Keratinocyte (primary cell): Measurements from ENCODE around the gene PRADC1. TPM values are rescaled to one million over a fixed set of nuclear protein-coding genes. Genes with fewer than 3 reads are reported as not detected.

Experiments
- DNase-seq: peaks from one replicate; pipeline ENCODE4 v3.0.0-alpha.2; 2011; ENCODE audit warnings: low read depth, missing footprints, low spot score
- FAIRE-seq: peaks from 2 replicates; lab custom pipeline; 2011; peaks lifted over from hg19 to GRCh38; lab: Jason Lieb, UNC
- H2AFZ ChIP-seq: 2 replicates; pipeline ENCODE4 v1.6.0; 2012; ENCODE audit warnings: low read length, control low read depth, inconsistent platforms; ENCODE audit not compliant: control insufficient read depth
- H3K27ac ChIP-seq: 2 replicates; pipeline ENCODE4 v1.5.1; 2011; ENCODE audit warnings: low read length; ENCODE audit not compliant: control insufficient read depth, insufficient read depth
- H3K27me3 ChIP-seq: 3 replicates; pipeline ENCODE4 v1.6.0; 2011; ENCODE audit warnings: low read length; ENCODE audit not compliant: control insufficient read depth, insufficient read depth; ENCODE audit errors: extremely low read depth
- H3K36me3 ChIP-seq, 2 experiments: 2 replicates in 1 of 2; 3 replicates in 1 of 2; pipeline ENCODE4 v1.5.1; 2011; ENCODE audit warnings: low read length in 2 of 2, mild to moderate bottlenecking in 1 of 2; ENCODE audit not compliant: control insufficient read depth in 2 of 2, insufficient read depth in 2 of 2; ENCODE audit errors: extremely low read depth in 1 of 2
- H3K4me1 ChIP-seq: 3 replicates; pipeline ENCODE4 v1.5.1; 2011; ENCODE audit warnings: low read length; ENCODE audit not compliant: control insufficient read depth, insufficient read depth; ENCODE audit errors: extremely low read depth
- H3K4me2 ChIP-seq: 3 replicates; pipeline ENCODE4 v1.6.0; 2011; ENCODE audit warnings: low read depth, low read length; ENCODE audit not compliant: control insufficient read depth, insufficient read depth; ENCODE audit errors: extremely low read depth
- H3K4me3 ChIP-seq, 3 experiments: fragments of 200-600 bp in 1 of 3; sonication (generic) in 1 of 3; 2 replicates in 2 of 3; 3 replicates in 1 of 3; pipeline ENCODE4 v1.5.1; 2011 to 2016; ENCODE audit warnings: low read length in 3 of 3, mild to moderate bottlenecking in 3 of 3, control low read depth in 2 of 3, inconsistent platforms in 1 of 3, low read depth in 1 of 3, mixed read lengths in 1 of 3, mixed run types in 1 of 3, moderate library complexity in 1 of 3; ENCODE audit not compliant: control insufficient read depth in 2 of 3, insufficient read depth in 2 of 3; ENCODE audit errors: extremely low read depth in 1 of 3
- H3K79me2 ChIP-seq: 2 replicates; pipeline ENCODE4 v1.6.0; 2012; ENCODE audit warnings: low read length; ENCODE audit not compliant: control insufficient read depth, insufficient read depth
- H3K9ac ChIP-seq: 3 replicates; pipeline ENCODE4 v1.6.0; 2011; ENCODE audit warnings: low read length; ENCODE audit not compliant: control insufficient read depth, insufficient read depth; ENCODE audit errors: extremely low read depth
- H3K9me1 ChIP-seq: 3 replicates; pipeline ENCODE4 v1.6.0; 2011; ENCODE audit warnings: low read length; ENCODE audit not compliant: control insufficient read depth, insufficient read depth; ENCODE audit errors: extremely low read depth
- H3K9me3 ChIP-seq: 2 replicates; pipeline ENCODE4 v1.5.1; 2012; ENCODE audit warnings: low read depth, low read length; ENCODE audit not compliant: control insufficient read depth
- H4K20me1 ChIP-seq: 3 replicates; pipeline ENCODE4 v1.6.0; 2011; ENCODE audit warnings: low read length; ENCODE audit not compliant: control insufficient read depth, insufficient read depth; ENCODE audit errors: extremely low read depth
- EZH2 ChIP-seq: IDR thresholded peaks from one replicate; pipeline ENCODE4 v1.6.1; 2012; ENCODE audit warnings: inconsistent platforms, mild to moderate bottlenecking, low read length, moderate library complexity
- dilution Hi-C: fragments of 300-500 bp; cut with MboI; formaldehyde crosslinking; loops from one replicate; pipeline ENCODE4 v1.7.0; 2020; ENCODE audit warnings: low sequenced_read_pairs; ENCODE audit not compliant: extremely low pct_ligation_motif_present
- polyA plus RNA-seq, 5 experiments: library from polyadenylated mRNA; depleted of rRNA in 3 of 5; stranded (reverse) in 3 of 5; stranded (forward) in 1 of 5; unstranded in 1 of 5; fragments of >200 nt; gene quantifications; 1 replicate in 1 of 5; 2 replicates in 3 of 5; 3 replicates in 1 of 5; pipeline versions ENCODE4 v1.2.1 to v1.2.3, GENCODE V29; 2011 to 2012; ENCODE audit warnings: missing spikeins in 2 of 5, low read depth in 1 of 5, low replicate concordance in 1 of 5
- TF ChIP-seq, protein P1 (sequence below), 3 experiments: IDR thresholded peaks in 1 of 3; conservative IDR thresholded peaks in 1 of 3; optimal IDR thresholded peaks in 1 of 3; 2 replicates in 2 of 3; 3 replicates in 1 of 3; pipeline versions ENCODE3 to v1.5.1; 2011; ENCODE audit warnings: low read length in 3 of 3, mild to moderate bottlenecking in 3 of 3, moderate library complexity in 2 of 3, control low read depth in 1 of 3, inconsistent platforms in 1 of 3; ENCODE audit not compliant: insufficient read depth in 2 of 3; ENCODE audit errors: extremely low read depth in 1 of 3

PRADC1 gene
- polyA plus RNA-seq, 1 donor (not counting 4 experiments of a cell fraction or from before 2014, with no cell fraction given), result 8.2 TPM

DNA sequence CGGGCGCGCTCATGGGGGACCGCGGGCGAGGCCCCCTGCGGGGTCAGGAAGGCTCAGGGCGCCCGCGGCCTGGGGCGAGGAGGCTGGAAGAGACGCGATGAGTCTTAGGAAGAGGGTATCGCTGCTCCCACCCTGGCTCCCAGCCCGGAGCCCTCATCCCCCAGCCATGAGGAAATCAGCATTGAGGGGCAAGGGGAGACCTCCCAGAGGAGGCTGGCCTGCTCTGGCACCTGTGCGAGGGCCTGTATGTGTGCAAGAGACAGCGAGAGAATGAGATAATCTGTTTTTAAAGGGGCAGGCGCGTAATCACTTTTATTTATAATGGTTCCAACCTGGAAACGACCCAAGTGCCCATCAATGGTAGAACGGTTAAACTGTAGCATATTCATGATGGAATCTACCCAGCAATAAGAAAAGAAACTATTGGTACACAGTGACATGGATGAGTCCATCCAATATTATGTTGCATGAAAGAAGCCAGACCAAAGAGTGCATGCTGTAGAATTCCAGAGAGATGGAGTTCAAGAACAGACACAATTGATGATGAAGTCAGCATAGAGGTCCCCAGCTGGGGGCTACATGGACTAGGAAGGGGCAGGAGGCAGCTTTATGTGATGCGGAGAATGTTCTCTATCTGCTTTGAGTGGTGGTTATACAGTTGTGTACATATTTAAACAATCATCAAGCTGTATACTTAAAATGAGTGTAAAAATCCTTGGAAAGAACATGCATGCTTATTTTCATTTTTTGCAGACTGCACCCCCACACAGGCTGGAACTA lies 36.8 kb upstream of the PRADC1 start:
- no peaks in the 10 kb centered on the region for H3K36me3 ChIP-seq
- peak overlapping the region; percentile 80 for H3K4me2 ChIP-seq
- no peaks in the 10 kb centered on the region for H3K9me3 ChIP-seq
- no peak for DNase-seq
- FAIRE-seq, result no peak
- H3K9me1 ChIP-seq, result no peaks in the 10 kb centered on the region
- H3K9ac ChIP-seq, result no peak overlapping the region
- H3K4me3 ChIP-seq, result peak overlapping the region; percentile 27 to 54 (median 32)
- H2AFZ ChIP-seq, result peak overlapping the region; percentile 62
- dilution Hi-C loops, result no loop called here
- no peak overlapping the region for H3K27ac ChIP-seq
- no peaks in the 10 kb centered on the region for H4K20me1 ChIP-seq
- H3K79me2 ChIP-seq, result no peaks in the 10 kb centered on the region
- no peak for TF ChIP-seq EZH2
- TF ChIP-seq, protein P1, sequence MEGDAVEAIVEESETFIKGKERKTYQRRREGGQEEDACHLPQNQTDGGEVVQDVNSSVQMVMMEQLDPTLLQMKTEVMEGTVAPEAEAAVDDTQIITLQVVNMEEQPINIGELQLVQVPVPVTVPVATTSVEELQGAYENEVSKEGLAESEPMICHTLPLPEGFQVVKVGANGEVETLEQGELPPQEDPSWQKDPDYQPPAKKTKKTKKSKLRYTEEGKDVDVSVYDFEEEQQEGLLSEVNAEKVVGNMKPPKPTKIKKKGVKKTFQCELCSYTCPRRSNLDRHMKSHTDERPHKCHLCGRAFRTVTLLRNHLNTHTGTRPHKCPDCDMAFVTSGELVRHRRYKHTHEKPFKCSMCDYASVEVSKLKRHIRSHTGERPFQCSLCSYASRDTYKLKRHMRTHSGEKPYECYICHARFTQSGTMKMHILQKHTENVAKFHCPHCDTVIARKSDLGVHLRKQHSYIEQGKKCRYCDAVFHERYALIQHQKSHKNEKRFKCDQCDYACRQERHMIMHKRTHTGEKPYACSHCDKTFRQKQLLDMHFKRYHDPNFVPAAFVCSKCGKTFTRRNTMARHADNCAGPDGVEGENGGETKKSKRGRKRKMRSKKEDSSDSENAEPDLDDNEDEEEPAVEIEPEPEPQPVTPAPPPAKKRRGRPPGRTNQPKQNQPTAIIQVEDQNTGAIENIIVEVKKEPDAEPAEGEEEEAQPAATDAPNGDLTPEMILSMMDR (optimal IDR thresholded peaks at IDR 0.05 in 1 of 3, IDR thresholded peaks at IDR 0.05 in 1 of 3, conservative IDR thresholded peaks at IDR 0.05 in 1 of 3; ENCODE audit: extremely low read depth in 1 of 3, insufficient read depth in 2 of 3, low read length in 3 of 3), result no peak
- no peaks in the 10 kb centered on the region for H3K27me3 ChIP-seq
- H3K4me1 ChIP-seq, result peaks cover 7% of the 10 kb centered on the region

DNA sequence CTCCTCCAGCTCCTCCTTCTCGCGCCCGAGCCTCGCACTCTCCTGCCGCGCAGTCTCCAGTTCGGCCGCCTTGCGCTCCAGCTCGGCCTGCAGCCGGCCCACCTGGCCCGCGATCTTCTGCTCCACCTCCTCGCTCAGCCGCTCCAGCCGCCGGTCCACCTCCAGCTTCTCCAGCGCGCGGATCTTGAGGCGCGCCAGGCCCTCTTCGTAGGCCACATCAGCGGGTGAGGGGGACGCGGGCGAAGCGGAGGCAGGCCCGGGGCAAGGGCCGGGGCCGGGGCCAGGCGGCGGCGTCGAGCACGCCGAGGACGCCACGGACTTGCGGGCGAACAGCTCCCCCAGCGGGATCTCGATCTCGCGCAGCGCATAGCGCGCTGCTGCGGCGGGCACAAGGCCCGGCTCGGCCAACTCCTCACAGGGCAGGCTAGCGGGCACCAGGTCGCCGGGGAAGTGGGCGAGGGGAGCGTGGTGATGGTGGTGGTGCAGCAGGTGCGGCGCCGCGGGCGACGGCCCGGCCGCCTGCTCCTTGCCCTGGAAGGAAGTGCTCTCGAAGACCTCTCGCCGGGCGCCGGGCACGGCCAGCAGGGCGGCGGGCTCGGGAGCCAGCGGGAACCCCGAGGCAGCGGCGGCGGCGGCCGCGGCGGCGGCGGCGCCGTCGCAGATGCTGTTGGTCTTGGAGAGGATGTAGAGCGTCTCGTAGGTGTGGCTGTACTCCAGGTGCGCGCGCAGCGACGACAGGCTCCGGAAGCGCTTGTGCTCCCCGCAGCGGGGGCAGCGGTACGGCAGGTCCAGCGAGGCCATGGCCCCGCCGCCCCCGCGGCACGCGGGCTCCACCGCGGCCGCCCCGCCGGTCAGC lies 36.0 kb upstream of the PRADC1 start:
- no peaks in the 10 kb centered on the region for H4K20me1 ChIP-seq
- H3K9ac ChIP-seq, result no peak overlapping the region
- H3K9me1 ChIP-seq, result no peaks in the 10 kb centered on the region
- peak overlapping the region; percentile 27 to 54 (median 32) for H3K4me3 ChIP-seq
- no peaks in the 10 kb centered on the region for H3K27me3 ChIP-seq
- H3K79me2 ChIP-seq, result no peaks in the 10 kb centered on the region
- H3K9me3 ChIP-seq, result no peaks in the 10 kb centered on the region
- no peaks in the 10 kb centered on the region for H3K36me3 ChIP-seq
- peak overlapping the region; percentile 80 for H3K4me2 ChIP-seq
- FAIRE-seq, result no peak
- peaks cover 7% of the 10 kb centered on the region for H3K4me1 ChIP-seq
- TF ChIP-seq EZH2, result no peak
- TF ChIP-seq, protein P1 (optimal IDR thresholded peaks at IDR 0.05 in 1 of 3, IDR thresholded peaks at IDR 0.05 in 1 of 3, conservative IDR thresholded peaks at IDR 0.05 in 1 of 3; ENCODE audit: extremely low read depth in 1 of 3, insufficient read depth in 2 of 3, low read length in 3 of 3), result peak; percentile 11 to 48 (median 47)
- H2AFZ ChIP-seq, result peak overlapping the region; percentile 38
- DNase-seq, result no peak
- H3K27ac ChIP-seq, result no peak overlapping the region
- dilution Hi-C loops, result no loop called here
